H1 (cell line): ENCODE measurements around the gene DPP10.

Source experiments
- BACH1 ChIP-seq: IDR thresholded peaks from 2 replicates; pipeline ENCODE4 v1.6.1; 2012; ENCODE audit warnings: low read length, improper control_type of control experiment
- CHD2 ChIP-seq: IDR thresholded peaks from 2 replicates; pipeline ENCODE4 v1.6.1; 2012; ENCODE audit warnings: low read length, improper control_type of control experiment
- EZH2 ChIP-seq: fragments of 200-600 bp; sonication (generic); IDR thresholded peaks from 2 replicates; pipeline ENCODE4 v1.7.1; 2012; ENCODE audit warnings: low read depth, mild to moderate bottlenecking, moderate library complexity, low read length, inconsistent platforms; ENCODE audit not compliant: severe bottlenecking
- NRF1 ChIP-seq: IDR thresholded peaks from 2 replicates; pipeline ENCODE4 v1.6.1; 2011; ENCODE audit warnings: mild to moderate bottlenecking, low read depth, low read length, improper control_type of control experiment
- PHF8 ChIP-seq: fragments of 200-600 bp; sonication (generic); conservative IDR thresholded peaks from 2 replicates; pipeline ENCODE4 v1.7.1; 2012; ENCODE audit warnings: low read depth, mild to moderate bottlenecking, inconsistent platforms, low read length, moderate library complexity
- POLR2AphosphoS5 ChIP-seq: IDR thresholded peaks from 2 replicates; pipeline ENCODE4 v1.6.1; 2011; ENCODE audit warnings: low read depth, low read length
- SIX5 ChIP-seq: IDR thresholded peaks from 2 replicates; pipeline ENCODE4 v1.6.1; 2011; ENCODE audit warnings: mild to moderate bottlenecking, low read depth, low read length
- TF ChIP-seq, protein P1 (sequence below), 3 experiments: IDR thresholded peaks; 1 replicate in 2 of 3; 2 replicates in 1 of 3; pipeline versions ENCODE4 v1.5.1 to v1.6.1; 2011; ENCODE audit warnings: low read length in 3 of 3, mild to moderate bottlenecking in 3 of 3, inconsistent platforms in 2 of 3, low read depth in 1 of 3, moderate library complexity in 1 of 3; ENCODE audit not compliant: insufficient read depth in 1 of 3; ENCODE audit errors: control extremely low read depth in 1 of 3

DNA sequence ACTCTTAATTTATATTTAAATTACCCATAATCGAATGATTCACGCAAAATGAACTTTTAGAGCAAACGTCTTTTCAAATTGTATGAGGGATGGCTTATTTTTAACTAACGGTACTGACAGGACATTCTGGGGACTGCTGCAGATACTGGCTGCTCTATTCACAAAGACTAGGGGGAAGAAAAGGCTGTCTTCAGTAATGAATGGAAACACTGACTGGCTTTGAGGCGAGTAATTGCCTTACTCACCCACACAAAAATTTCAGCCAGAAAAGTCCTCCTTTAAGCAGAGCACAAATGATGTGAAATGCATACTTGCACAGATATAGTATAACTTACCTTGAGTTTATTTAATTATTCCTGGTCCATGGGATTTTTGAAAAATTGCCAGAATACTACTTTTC lies 852.6 kb downstream of the DPP10 start:
- TF ChIP-seq POLR2AphosphoS5 (no peak), NRF1 (no peak), CHD2 (no peak), EZH2 (no peak), PHF8 (no peak), SIX5 (no peak), BACH1 (no peak)
- TF ChIP-seq, protein P1, sequence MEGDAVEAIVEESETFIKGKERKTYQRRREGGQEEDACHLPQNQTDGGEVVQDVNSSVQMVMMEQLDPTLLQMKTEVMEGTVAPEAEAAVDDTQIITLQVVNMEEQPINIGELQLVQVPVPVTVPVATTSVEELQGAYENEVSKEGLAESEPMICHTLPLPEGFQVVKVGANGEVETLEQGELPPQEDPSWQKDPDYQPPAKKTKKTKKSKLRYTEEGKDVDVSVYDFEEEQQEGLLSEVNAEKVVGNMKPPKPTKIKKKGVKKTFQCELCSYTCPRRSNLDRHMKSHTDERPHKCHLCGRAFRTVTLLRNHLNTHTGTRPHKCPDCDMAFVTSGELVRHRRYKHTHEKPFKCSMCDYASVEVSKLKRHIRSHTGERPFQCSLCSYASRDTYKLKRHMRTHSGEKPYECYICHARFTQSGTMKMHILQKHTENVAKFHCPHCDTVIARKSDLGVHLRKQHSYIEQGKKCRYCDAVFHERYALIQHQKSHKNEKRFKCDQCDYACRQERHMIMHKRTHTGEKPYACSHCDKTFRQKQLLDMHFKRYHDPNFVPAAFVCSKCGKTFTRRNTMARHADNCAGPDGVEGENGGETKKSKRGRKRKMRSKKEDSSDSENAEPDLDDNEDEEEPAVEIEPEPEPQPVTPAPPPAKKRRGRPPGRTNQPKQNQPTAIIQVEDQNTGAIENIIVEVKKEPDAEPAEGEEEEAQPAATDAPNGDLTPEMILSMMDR (IDR thresholded peaks at IDR 0.05; ENCODE audit: control extremely low read depth in 1 of 3, insufficient read depth in 1 of 3, low read depth in 1 of 3, low read length in 3 of 3), result no peak
